Esophagus squamous epithelium (tissue), 5 donors: ENCODE data around the gene NUPR1. TPM values are rescaled to one million over a fixed set of nuclear protein-coding genes. Genes with fewer than 3 reads are reported as not detected.

ENCODE experiments used
- DNase-seq: peaks from one replicate; lab custom pipeline; 2025; lab: John Stamatoyannopoulos, UW
- H3K27ac ChIP-seq, 4 donors: fragments of 200-600 bp; sonication (generic); one replicate each; pipeline ENCODE4 v1.5.1; 2016 to 2019; ENCODE audit warnings: mild to moderate bottlenecking in 1 of 4
- H3K27me3 ChIP-seq, 4 donors: fragments of 200-600 bp; sonication (generic); 1 replicate in 3 of 4; 2 replicates in 1 of 4; pipeline versions ENCODE4 v1.5.1 to v1.6.0; 2017 to 2021; ENCODE audit warnings: antibody characterized with exemption in 1 of 4
- H3K36me3 ChIP-seq, 3 donors: fragments of 200-600 bp; sonication (generic); one replicate each; pipeline ENCODE4 v1.5.1; 2016 to 2019
- H3K4me1 ChIP-seq, 3 donors: fragments of 200-600 bp; sonication (generic); one replicate each; pipeline ENCODE4 v1.5.1; 2017 to 2019
- H3K4me3 ChIP-seq, 4 donors: fragments of 200-600 bp; sonication (generic); 1 replicate in 3 of 4; 2 replicates in 1 of 4; pipeline ENCODE4 v1.5.1; 2016 to 2019; ENCODE audit warnings: mild to moderate bottlenecking in 2 of 4, moderate library complexity in 1 of 4
- H3K9me3 ChIP-seq, 3 donors: fragments of 200-600 bp; sonication (generic); one replicate each; pipeline ENCODE4 v1.5.1; 2016 to 2019
- CTCF ChIP-seq, 6 experiments: fragments of 450-650 bp in 4 of 6; fragments of 200-600 bp in 2 of 6; sonication (generic) in 2 of 6; IDR thresholded peaks; one replicate each; pipeline ENCODE4 v1.5.1; 2016 to 2019; ENCODE audit warnings: antibody characterized with exemption in 6 of 6, mild to moderate bottlenecking in 4 of 6, moderate library complexity in 4 of 6
- POLR2A ChIP-seq, 4 donors: fragments of 450-650 bp; IDR thresholded peaks; one replicate each; pipeline ENCODE4 v1.6.1; 2017; ENCODE audit warnings: antibody characterized with exemption in 4 of 4, mild to moderate bottlenecking in 4 of 4, moderate library complexity in 3 of 4
- WGBS, 2 donors: methylation state at CpG; one replicate each; pipeline ENCODE4 v1.1.5; 2018; 5-methylcytosine and 5-hydroxymethylcytosine counted together
- intact Hi-C: fragments of 100-400 bp; cut with DNase I; formaldehyde crosslinking; loops from one replicate; pipeline ENCODE4 v1.15.0; 2022
- total RNA-seq, 4 donors: library from RNA; depleted of rRNA; stranded (reverse); fragments of >200 nt; gene quantifications; one replicate each; pipeline ENCODE4 v1.1.0, GENCODE V29; 2016
- donor health status: DM: yes; HTN: yes; CAD: no.

Gene NUPR1
- total RNA-seq, 4 donors from 2014 or later: 5.2 to 21.4 (median 15.0) TPM

DNA sequence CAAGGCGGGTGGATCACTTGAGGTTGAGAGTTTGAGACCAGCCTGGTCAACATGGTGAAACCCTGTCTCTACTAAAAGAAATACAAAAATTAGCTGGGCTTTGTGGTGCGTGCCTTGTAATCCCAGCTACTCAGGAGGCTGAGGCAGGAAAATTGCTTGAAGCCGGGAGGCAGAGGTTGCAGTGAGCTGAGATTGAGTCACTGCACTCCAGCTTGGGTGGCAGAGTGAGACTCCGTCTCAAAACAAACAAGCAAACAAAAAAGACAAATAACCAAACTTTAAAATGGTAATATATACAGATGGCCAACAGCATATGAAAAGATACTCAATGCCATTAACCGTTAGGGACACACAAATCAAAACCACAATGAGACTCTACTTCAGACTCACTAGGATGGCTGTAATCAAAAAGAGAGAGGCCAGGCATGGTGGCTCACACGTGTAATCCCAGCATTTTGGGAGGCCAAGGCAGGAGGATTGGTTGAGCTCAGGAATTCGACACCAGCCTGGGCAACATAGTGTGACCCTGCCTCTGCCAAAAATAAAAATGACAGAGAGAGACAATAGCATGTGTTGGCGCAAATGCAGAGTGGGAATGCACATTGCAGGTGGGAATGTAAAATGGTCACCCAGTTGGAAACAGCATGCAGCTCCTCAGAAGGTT lies 36.8 kb upstream of the NUPR1 start:
- intact Hi-C loops: no loop called here
- WGBS, 2 donors: 82 to 94% methylated on average over 7 to 8 of the region's 8 CpGs

DNA sequence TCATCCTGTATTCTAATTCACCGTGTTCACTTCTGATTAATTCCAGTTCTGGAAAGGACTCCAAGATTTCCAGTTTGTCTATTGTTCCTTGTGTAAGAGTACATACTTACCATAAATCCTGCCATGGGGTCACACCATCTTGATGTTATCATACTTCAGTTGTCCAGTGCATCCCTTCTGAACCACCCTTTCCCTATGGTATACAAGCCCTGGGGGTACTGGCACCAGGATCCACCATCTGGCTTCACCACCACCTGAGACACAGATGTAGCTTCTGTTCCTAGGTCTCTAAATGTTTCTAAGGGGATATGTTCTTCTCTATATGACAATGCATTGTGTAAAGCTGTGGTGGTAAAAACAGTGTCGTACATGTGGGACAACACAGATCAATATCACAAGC lies 36.2 kb upstream of the NUPR1 start:
- intact Hi-C loops: no loop called here
- H3K4me1 ChIP-seq: peaks cover 0 to 20% (median 3%) of the 10 kb centered on the region in 3 donors
- H3K27me3 ChIP-seq: no peaks in the 10 kb centered on the region
- no peaks in the 10 kb centered on the region for H3K36me3 ChIP-seq
- 91 to 97% methylated on average over 2 of the region's 2 CpGs for WGBS, 2 donors
- TF ChIP-seq POLR2A (IDR thresholded peaks at IDR 0.05) (no peak), CTCF (IDR thresholded peaks at IDR 0.05) (no peak)
- no peaks in the 10 kb centered on the region for H3K9me3 ChIP-seq
- H3K4me3 ChIP-seq: no peak overlapping the region
- no peak overlapping the region for H3K27ac ChIP-seq
- no peak for DNase-seq

More for the DNA sequence above, 36.8 kb upstream of the NUPR1 start:
- H3K4me3 ChIP-seq: no peak overlapping the region
- H3K27ac ChIP-seq: no peak overlapping the region
- peaks cover 0 to 20% (median 3%) of the 10 kb centered on the region in 3 donors for H3K4me1 ChIP-seq
- TF ChIP-seq CTCF (IDR thresholded peaks at IDR 0.05): no peak
- no peak for TF ChIP-seq POLR2A (IDR thresholded peaks at IDR 0.05)
- H3K9me3 ChIP-seq: no peaks in the 10 kb centered on the region
- H3K27me3 ChIP-seq: no peaks in the 10 kb centered on the region
- no peak for DNase-seq
- H3K36me3 ChIP-seq: peaks cover 0 to 5% (median 0%) of the 10 kb centered on the region in 3 donors

GRCh38 chr16:28573738-28574718 lies 35.3 kb upstream of the NUPR1 start:
- intact Hi-C loops: no loop called here
- H3K27ac ChIP-seq: no peak overlapping the region
- TF ChIP-seq POLR2A (IDR thresholded peaks at IDR 0.05): no peak
- TF ChIP-seq CTCF (IDR thresholded peaks at IDR 0.05): no peak
- H3K4me3 ChIP-seq: no peak overlapping the region
- no peaks in the 10 kb centered on the region for H3K27me3 ChIP-seq
- WGBS, 2 donors: 77 to 82% methylated on average over 16 to 17 of the region's 17 CpGs
- H3K9me3 ChIP-seq: no peaks in the 10 kb centered on the region
- DNase-seq: no peak
- peaks cover 0 to 20% (median 3%) of the 10 kb centered on the region in 3 donors for H3K4me1 ChIP-seq
- no peaks in the 10 kb centered on the region for H3K36me3 ChIP-seq

GRCh38 chr16:28572696-28573510 lies 34.1 kb upstream of the NUPR1 start:
- Histone ChIP-seq H3K4me1 (peaks cover 0 to 20% (median 3%) of the 10 kb centered on the region in 3 donors), H3K27me3 (no peaks in the 10 kb centered on the region), H3K27ac (no peak overlapping the region), H3K9me3 (no peaks in the 10 kb centered on the region), H3K36me3 (no peaks in the 10 kb centered on the region), H3K4me3 (no peak overlapping the region)
- WGBS, 2 donors: 63 to 73% methylated on average over 14 of the region's 15 CpGs
- no peak for DNase-seq
- intact Hi-C loops: no loop called here
- TF ChIP-seq CTCF (IDR thresholded peaks at IDR 0.05) (no peak), POLR2A (IDR thresholded peaks at IDR 0.05) (no peak)
